Sigmoid colon (tissue), 7 donors: ENCODE results near the gene GPATCH1. TPM values are rescaled to one million over a fixed set of nuclear protein-coding genes. Genes with fewer than 3 reads are reported as not detected.

Experiments used
- DNase-seq: peaks from one replicate; pipeline ENCODE4 v3.0.0-alpha.2; 2019
- H3K27ac ChIP-seq, 4 donors: fragments of 200-600 bp; sonication (generic); one replicate each; pipeline ENCODE4 v1.5.1; 2016 to 2019; ENCODE audit warnings: mild to moderate bottlenecking in 1 of 4
- H3K27me3 ChIP-seq, 3 donors: fragments of 200-600 bp; sonication (generic); one replicate each; pipeline ENCODE4 v1.5.1; 2019; ENCODE audit warnings: mild to moderate bottlenecking in 1 of 3
- H3K36me3 ChIP-seq, 4 donors: fragments of 200-600 bp; sonication (generic); one replicate each; pipeline ENCODE4 v1.5.1; 2016 to 2019
- H3K4me1 ChIP-seq, 4 donors: fragments of 200-600 bp; sonication (generic); one replicate each; pipeline ENCODE4 v1.5.1; 2017 to 2019
- H3K4me3 ChIP-seq, 4 donors: fragments of 200-600 bp; sonication (generic); one replicate each; pipeline ENCODE4 v1.5.1; 2017 to 2019; ENCODE audit warnings: mild to moderate bottlenecking in 2 of 4, moderate library complexity in 1 of 4
- H3K9me3 ChIP-seq, 4 donors: fragments of 200-600 bp in 3 of 4; sonication (generic) in 3 of 4; one replicate each; pipeline versions ENCODE4 v1.5.1 to v1.6.1; 2013 to 2019
- EP300 ChIP-seq, 4 donors: sonication (generic); formaldehyde crosslinking; IDR thresholded peaks; one replicate each; pipeline ENCODE4 v1.6.1; 2017; ENCODE audit warnings: antibody characterized with exemption in 4 of 4
- POLR2A ChIP-seq, 2 donors: fragments of 450-650 bp; IDR thresholded peaks; one replicate each; pipeline ENCODE4 v1.6.1; 2016; ENCODE audit warnings: antibody characterized with exemption in 2 of 2, mild to moderate bottlenecking in 2 of 2, moderate library complexity in 2 of 2
- POLR2AphosphoS5 ChIP-seq, 4 donors: sonication (generic); formaldehyde crosslinking; IDR thresholded peaks; one replicate each; pipeline ENCODE4 v1.6.1; 2017; ENCODE audit warnings: antibody characterized with exemption in 4 of 4
- WGBS, 2 donors: extraction: QIAGEN DNeasy Blood & Tissue Kit; methylation state at CpG; one replicate each; pipeline ENCODE4 v1.1.7; 2013; 5-methylcytosine and 5-hydroxymethylcytosine counted together
- intact Hi-C: fragments of 100-400 bp; cut with DNase I; formaldehyde crosslinking; loops from one replicate; pipeline ENCODE4 v1.15.1; 2023
- polyA plus RNA-seq, 3 donors: library from polyadenylated mRNA; stranded (reverse); fragments of 200-250 nt; gene quantifications; one replicate each; pipeline ENCODE4 v1.2.3, GENCODE V29; 2013
- total RNA-seq, 4 donors: library from RNA; depleted of rRNA; stranded (reverse); fragments of >200 nt; gene quantifications; one replicate each; pipeline ENCODE4 v1.1.0, GENCODE V29; 2016
- TF ChIP-seq, protein P1 (sequence below), 4 experiments: fragments of 450-650 bp in 3 of 4; fragments of 200-600 bp in 1 of 4; IDR thresholded peaks; one replicate each; pipeline ENCODE4 v1.5.1; 2016 to 2019; ENCODE audit warnings: antibody characterized with exemption in 4 of 4, mild to moderate bottlenecking in 3 of 4, moderate library complexity in 2 of 4
- donor health status: healthy with polysubstance abuse.
- donor health status: Bipolar disorder and iron deficiency.
- donor health status: healthy.

The GPATCH1 gene
- total and polyA plus RNA-seq, 7 donors, result 5.3 to 10.0 (median 6.9) TPM

DNA sequence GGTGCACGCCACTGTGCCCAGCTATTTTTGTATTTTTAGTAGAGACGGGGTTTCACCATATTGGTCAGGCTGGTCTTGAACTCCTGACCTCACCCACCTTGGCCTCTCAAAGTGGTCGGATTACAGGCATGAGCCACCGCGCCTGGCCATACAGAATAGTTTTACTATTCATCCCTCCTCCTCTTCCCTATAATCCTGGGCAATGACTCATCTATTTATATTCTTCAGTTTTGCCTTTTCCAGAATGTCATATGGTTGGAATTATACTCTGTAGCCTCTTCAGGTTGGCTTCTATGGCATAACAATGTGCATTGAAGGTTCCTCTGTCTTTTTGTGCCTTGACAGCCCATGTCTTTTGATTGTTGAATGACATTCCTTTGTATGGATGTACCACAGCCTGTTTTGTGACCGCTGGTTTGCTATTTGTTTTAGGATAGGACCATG is 91.0 kb downstream of the GPATCH1 start:
- TF ChIP-seq, protein P1, sequence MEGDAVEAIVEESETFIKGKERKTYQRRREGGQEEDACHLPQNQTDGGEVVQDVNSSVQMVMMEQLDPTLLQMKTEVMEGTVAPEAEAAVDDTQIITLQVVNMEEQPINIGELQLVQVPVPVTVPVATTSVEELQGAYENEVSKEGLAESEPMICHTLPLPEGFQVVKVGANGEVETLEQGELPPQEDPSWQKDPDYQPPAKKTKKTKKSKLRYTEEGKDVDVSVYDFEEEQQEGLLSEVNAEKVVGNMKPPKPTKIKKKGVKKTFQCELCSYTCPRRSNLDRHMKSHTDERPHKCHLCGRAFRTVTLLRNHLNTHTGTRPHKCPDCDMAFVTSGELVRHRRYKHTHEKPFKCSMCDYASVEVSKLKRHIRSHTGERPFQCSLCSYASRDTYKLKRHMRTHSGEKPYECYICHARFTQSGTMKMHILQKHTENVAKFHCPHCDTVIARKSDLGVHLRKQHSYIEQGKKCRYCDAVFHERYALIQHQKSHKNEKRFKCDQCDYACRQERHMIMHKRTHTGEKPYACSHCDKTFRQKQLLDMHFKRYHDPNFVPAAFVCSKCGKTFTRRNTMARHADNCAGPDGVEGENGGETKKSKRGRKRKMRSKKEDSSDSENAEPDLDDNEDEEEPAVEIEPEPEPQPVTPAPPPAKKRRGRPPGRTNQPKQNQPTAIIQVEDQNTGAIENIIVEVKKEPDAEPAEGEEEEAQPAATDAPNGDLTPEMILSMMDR (IDR thresholded peaks at IDR 0.05), result no peak
- TF ChIP-seq EP300 (IDR thresholded peaks at IDR 0.05) (no peak), POLR2A (IDR thresholded peaks at IDR 0.05) (no peak), POLR2AphosphoS5 (IDR thresholded peaks at IDR 0.05) (no peak)
- no peak for DNase-seq
- Histone ChIP-seq H3K27ac (no peak overlapping the region), H3K4me1 (peaks cover 0 to 19% (median 11%) of the 10 kb centered on the region in 4 donors), H3K4me3 (no peak overlapping the region), H3K9me3 (no peaks in the 10 kb centered on the region), H3K36me3 (no peaks in the 10 kb centered on the region), H3K27me3 (no peaks in the 10 kb centered on the region)
- intact Hi-C loops, result loop anchor here (10.0 kb wide), 1 partner anchor 497 kb away; the partner anchor contains the start of genes ANKRD27 and RGS9BP
- 38 to 76% methylated on average over 6 of the region's 6 CpGs for WGBS, 2 donors

DNA sequence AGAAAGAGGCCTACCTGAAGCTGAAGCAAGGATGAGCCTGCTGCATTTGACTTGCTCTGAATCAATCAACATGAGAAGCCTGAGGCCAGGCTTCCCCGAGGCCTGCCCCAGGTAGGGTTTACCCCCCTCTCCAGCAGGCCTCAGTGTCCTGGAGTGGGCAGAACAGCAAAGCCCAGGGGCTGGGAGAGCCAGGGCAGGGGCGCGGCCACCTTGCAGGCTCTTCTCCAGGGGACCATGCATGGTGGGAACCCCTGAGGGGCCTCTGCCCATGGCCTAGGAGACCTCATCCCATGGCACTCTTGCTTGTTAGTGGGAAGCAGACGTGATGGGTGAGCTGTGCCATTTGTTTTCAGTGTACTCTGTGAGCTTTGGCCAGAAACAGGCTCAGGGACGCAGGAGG is 93.2 kb downstream of the GPATCH1 start:
- 74 to 94% methylated on average over 5 of the region's 5 CpGs for WGBS, 2 donors
- H3K9me3 ChIP-seq, result no peaks in the 10 kb centered on the region
- TF ChIP-seq POLR2A (IDR thresholded peaks at IDR 0.05), result no peak
- no peak for TF ChIP-seq EP300 (IDR thresholded peaks at IDR 0.05)
- no peak for TF ChIP-seq POLR2AphosphoS5 (IDR thresholded peaks at IDR 0.05)
- TF ChIP-seq, protein P1 (IDR thresholded peaks at IDR 0.05), result no peak
- intact Hi-C loops, result loop anchor here (10.0 kb wide), 1 partner anchor 499 kb away; the partner anchor contains the start of genes ANKRD27 and RGS9BP
- H3K36me3 ChIP-seq, result no peaks in the 10 kb centered on the region
- H3K4me3 ChIP-seq, result no peak overlapping the region
- peaks cover 0 to 30% (median 25%) of the 10 kb centered on the region in 4 donors for H3K4me1 ChIP-seq
- H3K27me3 ChIP-seq, result no peaks in the 10 kb centered on the region
- no peak overlapping the region for H3K27ac ChIP-seq
- DNase-seq, result no peak

DNA sequence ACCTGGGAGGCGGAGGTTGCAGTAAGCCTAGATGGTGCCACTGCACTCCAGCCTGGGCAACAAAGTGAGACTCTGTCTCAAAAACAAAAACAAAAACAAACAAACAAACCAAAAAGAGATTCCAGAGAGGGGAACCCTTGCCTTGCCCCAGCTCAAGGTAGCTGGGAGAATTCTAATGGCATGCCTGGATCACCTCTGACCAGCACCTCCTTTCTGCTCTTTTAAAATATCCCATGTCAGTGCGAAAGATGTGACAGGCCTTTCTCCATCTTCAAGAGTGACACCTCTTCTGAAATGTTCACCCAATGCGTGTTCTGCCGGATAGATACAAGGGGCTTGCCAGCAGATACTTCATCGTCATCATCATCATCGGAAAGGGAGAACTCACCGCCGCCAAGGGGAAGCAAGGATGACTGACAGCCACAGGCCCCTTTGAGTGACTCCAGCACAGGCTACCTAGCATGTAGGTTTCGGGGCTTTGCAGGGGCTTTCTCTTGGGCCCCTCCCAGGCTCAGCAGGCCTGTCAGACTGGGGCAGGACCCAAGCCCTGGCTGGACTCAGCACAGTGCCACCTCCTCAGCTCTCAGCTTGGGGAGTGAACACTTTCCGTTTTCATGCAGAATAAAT is 94.3 kb downstream of the GPATCH1 start:
- intact Hi-C loops, result loop anchor here (5.0 to 10.0 kb wide), 2 partner anchors 127 to 500 kb away; partner anchors contain the start of genes ANKRD27, CEBPA and RGS9BP
- no peak for DNase-seq
- no peaks in the 10 kb centered on the region for H3K36me3 ChIP-seq
- no peaks in the 10 kb centered on the region for H3K27me3 ChIP-seq
- peak overlapping the region in 3 of 4 donors; percentile 94 to 96 (median 95) for H3K27ac ChIP-seq
- no peak for TF ChIP-seq POLR2A (IDR thresholded peaks at IDR 0.05)
- no peak for TF ChIP-seq POLR2AphosphoS5 (IDR thresholded peaks at IDR 0.05)
- TF ChIP-seq, protein P1 (IDR thresholded peaks at IDR 0.05), result no peak
- no peak for TF ChIP-seq EP300 (IDR thresholded peaks at IDR 0.05)
- no peaks in the 10 kb centered on the region for H3K9me3 ChIP-seq
- H3K4me3 ChIP-seq, result no peak overlapping the region
- 93 to 96% methylated on average over 10 of the region's 10 CpGs for WGBS, 2 donors
- H3K4me1 ChIP-seq, result peaks cover 0 to 30% (median 25%) of the 10 kb centered on the region in 4 donors

DNA sequence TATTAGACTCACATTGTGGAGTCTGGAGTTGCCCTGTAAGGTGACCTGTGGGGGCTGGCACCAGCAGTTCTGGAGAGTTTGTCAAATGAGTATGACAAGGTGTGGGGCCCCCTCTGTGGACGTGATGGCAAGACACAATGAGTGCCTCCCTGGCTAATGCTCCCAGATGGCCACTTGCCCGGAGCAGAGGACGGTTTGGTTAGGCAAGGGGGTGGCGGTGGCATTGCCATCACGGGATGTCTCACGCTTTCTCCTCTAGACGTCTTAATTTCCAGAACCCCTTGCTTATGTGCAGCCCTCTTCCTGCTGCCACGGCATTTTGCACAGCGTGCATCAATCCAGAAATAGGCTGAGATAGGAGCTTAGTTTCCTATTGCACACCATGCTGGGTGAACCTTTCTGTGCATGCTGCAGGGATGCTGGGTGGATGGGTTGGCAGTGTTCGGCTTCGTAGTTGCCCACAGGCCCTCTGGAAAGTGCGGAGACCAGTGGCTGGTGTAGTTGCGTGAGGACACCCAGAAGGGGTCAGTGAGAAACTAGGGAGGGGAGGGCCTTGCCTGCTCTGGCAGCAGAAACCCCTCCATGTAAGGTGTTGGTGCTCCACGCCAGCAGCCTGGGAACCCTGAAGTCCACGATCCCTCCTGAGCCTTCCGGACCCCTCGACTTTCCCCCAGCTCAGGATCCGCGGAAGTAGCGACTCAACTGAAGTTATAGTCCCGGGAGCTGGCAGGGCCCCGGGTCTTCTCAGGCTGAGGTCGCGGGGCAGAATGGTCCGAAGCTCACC is 95.1 kb downstream of the GPATCH1 start:
- intact Hi-C loops, result loop anchor here (2.0 to 10.0 kb wide), 4 partner anchors 31 to 501 kb away; partner anchors contain the start of genes ANKRD27, CEBPA, FAAP24 and RGS9BP
- H3K4me1 ChIP-seq, result peaks cover 0 to 30% (median 25%) of the 10 kb centered on the region in 4 donors

More for the DNA sequence above, 95.1 kb downstream of the GPATCH1 start:
- DNase-seq, result no peak
- Histone ChIP-seq H3K9me3 (no peaks in the 10 kb centered on the region), H3K27me3 (no peaks in the 10 kb centered on the region), H3K36me3 (no peaks in the 10 kb centered on the region), H3K27ac (peak overlapping the region; percentile 91 to 96 (median 94)), H3K4me3 (peak overlapping the region; percentile 77 to 86 (median 80))
- 4 to 12% methylated on average over 25 of the region's 25 CpGs for WGBS, 2 donors
- TF ChIP-seq POLR2AphosphoS5 (IDR thresholded peaks at IDR 0.05), result no peak
- TF ChIP-seq, protein P1 (IDR thresholded peaks at IDR 0.05), result peak in 1 of 4 experiments; percentile 3
- no peak for TF ChIP-seq EP300 (IDR thresholded peaks at IDR 0.05)
- no peak for TF ChIP-seq POLR2A (IDR thresholded peaks at IDR 0.05)
